DMS79 (cell line): ENCODE results near the gene ADH1C.
"Not testable (repeated sequence)": the region's sequence is repeated elsewhere in the genome, so short reads cannot be mapped to it uniquely, and the experiment has no call there.

ENCODE experiments used
- DNase-seq: peaks from one replicate; lab custom pipeline; 2025; lab: John Stamatoyannopoulos, UW

ADH1C gene

GRCh38 chr4:99352602-99353537, at the start of gene ADH1C:
ADH1C (minus strand) TSS chr4:99352746; CDS start chr4:99352675, 71 bp downstream.
- DNase-seq, result no peak

- DNase-seq, result no peak
Measured at GRCh38 chr4:99400831-99401230, 48.3 kb upstream of the ADH1C start.

- DNase-seq, result no peak
Measured at GRCh38 chr4:99399017-99399416, 46.5 kb upstream of the ADH1C start.

- DNase-seq, result no peak
Measured at GRCh38 chr4:99395595-99396364, 43.2 kb upstream of the ADH1C start.

GRCh38 chr4:99394896-99395295, 42.4 kb upstream of the ADH1C start:
- no peak for DNase-seq

- no peak for DNase-seq
Measured at GRCh38 chr4:99390055-99390454, 37.5 kb upstream of the ADH1C start.

GRCh38 chr4:99389606-99390005, 37.1 kb upstream of the ADH1C start:
- no peak for DNase-seq

- DNase-seq, result no peak
Measured at GRCh38 chr4:99383833-99384392, 31.4 kb upstream of the ADH1C start.

- DNase-seq, result no peak
Measured at GRCh38 chr4:99383399-99383798, 30.9 kb upstream of the ADH1C start.

- no peak for DNase-seq
Measured at GRCh38 chr4:99382745-99383360, 30.3 kb upstream of the ADH1C start.

GRCh38 chr4:99381588-99382175, 29.1 kb upstream of the ADH1C start:
- no peak for DNase-seq

- no peak for DNase-seq
Measured at GRCh38 chr4:99379571-99379970, 27.0 kb upstream of the ADH1C start.

GRCh38 chr4:99378876-99379275, 26.3 kb upstream of the ADH1C start:
- DNase-seq, result no peak

GRCh38 chr4:99377341-99377740, 24.8 kb upstream of the ADH1C start:
- not testable (repeated sequence) for DNase-seq

GRCh38 chr4:99372464-99372863, 19.9 kb upstream of the ADH1C start:
- DNase-seq, result not testable (repeated sequence)

- not testable (repeated sequence) for DNase-seq
Measured at GRCh38 chr4:99367817-99368216, 15.3 kb upstream of the ADH1C start.

GRCh38 chr4:99366491-99366890, 13.9 kb upstream of the ADH1C start:
- no peak for DNase-seq

GRCh38 chr4:99362768-99363167, 10.2 kb upstream of the ADH1C start:
- no peak for DNase-seq

GRCh38 chr4:99361899-99362275, 9.3 kb upstream of the ADH1C start:
- no peak for DNase-seq

GRCh38 chr4:99361268-99361898, 8.8 kb upstream of the ADH1C start:
- no peak for DNase-seq

GRCh38 chr4:99359480-99360204, 7.1 kb upstream of the ADH1C start:
- no peak for DNase-seq
